Right lung (tissue), 5 donors: ENCODE results near the gene CDH7. TPM values are rescaled to one million over a fixed set of nuclear protein-coding genes. Genes with fewer than 3 reads are reported as not detected.

Experiments used
- DNase-seq, 2 donors: peaks; one replicate each; pipeline ENCODE4 v3.0.0-alpha.2; 2013
- polyA plus RNA-seq, 5 donors: library from polyadenylated mRNA; unstranded; fragments of 120-200 nt; gene quantifications; one replicate each; pipeline versions ENCODE4 v1.2.1 to v1.2.3, GENCODE V29; 2013; ENCODE audit warnings: inconsistent platforms in 1 of 5, low replicate concordance in 1 of 5; ENCODE audit not compliant: insufficient read length in 5 of 5, insufficient read depth in 1 of 5

CDH7 gene
- polyA plus RNA-seq, 5 donors = 0.97 to 1.8 (median 1.8) TPM

DNA sequence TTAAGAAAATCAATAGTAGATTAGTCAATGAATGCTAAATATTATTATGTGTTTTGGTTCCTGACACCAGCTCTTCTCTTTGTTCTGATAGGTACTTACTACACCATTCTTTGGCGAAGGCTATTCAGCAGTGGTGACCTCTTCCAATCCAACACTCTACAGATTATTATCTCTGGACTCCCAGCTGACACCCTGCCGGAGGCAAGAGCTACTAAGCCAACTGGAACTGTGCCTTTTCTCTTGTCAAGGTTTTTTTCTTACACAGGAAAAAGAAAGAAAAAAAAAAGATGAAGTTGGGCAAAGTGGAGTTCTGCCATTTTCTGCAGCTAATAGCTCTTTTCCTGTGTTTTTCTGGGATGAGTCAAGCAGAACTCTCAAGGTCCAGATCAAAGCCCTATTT lies 11.7 kb downstream of the CDH7 start:
- no peak for DNase-seq

DNA sequence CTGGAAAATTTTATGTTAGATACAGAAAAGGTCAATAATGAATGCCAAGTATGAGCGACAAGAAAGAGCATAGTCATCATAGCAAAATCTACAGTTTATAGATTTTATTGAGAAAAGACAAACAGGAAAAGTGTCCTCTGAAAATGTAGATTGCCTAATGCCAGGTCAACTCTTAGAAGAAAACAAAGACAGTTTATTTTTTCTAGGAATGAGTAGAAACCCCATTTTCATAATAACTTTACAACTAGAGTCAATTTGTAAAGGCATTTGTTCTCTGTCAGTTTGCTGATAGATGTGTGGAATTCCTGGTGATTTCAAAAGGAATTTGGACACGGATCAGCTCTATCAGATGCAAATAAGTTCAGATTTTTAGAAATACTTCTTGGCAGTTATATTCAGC lies 16.6 kb downstream of the CDH7 start:
- DNase-seq = no peak

DNA sequence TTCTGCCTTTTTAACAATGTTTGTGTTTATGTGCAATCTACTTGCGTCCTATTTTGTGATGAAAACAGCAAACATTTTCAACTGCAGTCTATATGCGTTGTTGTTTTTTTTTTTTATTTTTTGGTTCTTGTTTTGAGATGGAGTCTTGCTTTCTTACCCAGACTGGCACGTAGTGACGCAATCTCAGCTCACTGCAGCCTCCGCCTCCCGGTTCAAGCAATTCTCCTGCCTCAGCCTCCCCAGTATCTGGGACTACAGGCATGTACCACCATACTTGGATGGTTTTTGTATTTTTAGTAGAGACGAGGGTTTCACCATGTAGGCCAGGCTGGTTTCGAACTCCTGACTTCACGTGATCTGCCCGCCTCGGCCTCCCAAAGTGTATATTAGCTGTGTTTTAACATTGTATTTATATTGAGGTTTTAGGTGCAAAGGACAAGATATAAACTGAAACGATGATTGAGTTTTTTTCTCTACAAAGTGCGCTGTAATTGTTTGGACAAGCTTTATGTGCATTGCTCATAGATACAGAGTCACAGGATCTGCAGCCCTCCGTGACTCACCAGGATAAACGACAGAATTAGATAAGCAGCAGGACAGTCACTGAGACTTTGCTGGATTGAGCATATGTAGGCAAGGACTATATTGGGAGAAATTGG lies 17.4 kb downstream of the CDH7 start:
- DNase-seq = no peak

DNA sequence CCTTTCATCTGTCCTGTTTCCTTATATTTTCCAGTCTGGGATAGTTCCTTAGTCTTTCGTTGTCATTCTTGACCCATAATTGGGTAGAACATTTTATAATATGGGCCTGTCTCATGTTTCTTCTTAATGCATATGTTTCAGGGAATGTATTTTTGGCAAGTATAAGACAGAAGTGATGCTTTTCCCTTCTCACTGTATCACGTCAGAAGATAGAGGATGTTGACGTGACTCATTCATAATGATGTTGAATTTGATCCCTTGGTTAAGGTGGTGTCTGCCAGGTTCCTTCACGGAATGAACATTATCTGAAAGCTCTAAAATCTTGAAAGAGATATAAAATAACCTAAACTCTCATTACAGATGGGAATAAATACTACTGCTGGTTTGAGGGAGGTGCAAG lies 18.8 kb downstream of the CDH7 start:
- DNase-seq = no peak

DNA sequence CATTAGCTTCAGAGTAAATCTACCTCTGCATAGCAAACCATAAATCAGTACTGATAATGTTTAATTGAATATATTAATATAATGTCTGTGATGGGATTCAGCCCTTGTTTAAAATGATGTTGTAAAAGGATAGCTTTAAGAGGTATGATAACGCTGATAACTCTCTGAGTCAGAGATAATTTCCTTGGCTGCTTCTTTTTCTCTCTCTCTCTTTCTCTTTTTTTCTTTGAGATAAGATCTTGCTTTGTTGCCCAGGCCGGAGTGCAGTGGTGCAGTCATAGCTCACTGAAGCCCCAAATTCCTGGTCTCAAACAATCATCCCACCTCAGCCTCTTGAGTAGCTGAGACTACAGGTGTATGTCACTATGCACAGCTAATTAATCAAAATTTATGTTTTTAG lies 35.7 kb downstream of the CDH7 start:
- no peak for DNase-seq

DNA sequence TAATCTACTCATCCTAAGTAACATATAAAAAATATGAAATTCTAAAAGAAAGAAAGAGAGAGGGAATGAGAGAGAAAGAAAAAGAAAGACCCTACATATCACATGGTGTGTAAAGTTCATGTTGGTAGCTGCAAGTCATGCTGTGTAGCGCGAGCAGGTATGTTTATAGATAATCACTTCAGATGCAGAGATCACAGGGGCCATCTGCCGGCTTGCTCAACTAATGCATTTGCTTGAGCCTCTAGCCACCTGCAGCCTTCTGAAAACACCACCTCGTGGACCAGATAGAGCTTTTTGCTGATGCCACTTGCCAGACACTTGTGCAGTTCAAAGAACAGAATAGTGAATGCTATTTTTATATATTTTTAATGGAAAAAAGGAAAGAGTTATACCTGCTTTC lies 37.6 kb downstream of the CDH7 start:
- no peak for DNase-seq

DNA sequence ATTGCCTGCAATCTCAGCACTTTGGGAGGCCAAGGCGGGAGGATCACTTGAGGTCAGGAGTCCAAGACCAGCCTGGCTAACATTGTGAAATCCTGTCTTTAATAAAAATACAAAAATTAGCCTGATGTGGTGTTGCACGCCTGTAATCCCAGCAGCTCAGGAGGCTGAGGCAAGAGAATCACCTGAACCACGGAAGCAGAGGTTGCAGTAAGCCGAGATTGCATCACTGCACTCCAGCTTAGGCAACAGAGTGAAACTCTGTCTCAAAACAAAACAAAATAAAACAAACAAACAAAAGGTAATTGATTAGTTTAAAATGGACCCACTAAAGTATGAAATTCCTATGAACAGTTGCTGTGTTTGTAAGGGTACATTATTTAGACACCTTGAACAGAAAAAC lies 39.8 kb downstream of the CDH7 start:
- no peak for DNase-seq

DNA sequence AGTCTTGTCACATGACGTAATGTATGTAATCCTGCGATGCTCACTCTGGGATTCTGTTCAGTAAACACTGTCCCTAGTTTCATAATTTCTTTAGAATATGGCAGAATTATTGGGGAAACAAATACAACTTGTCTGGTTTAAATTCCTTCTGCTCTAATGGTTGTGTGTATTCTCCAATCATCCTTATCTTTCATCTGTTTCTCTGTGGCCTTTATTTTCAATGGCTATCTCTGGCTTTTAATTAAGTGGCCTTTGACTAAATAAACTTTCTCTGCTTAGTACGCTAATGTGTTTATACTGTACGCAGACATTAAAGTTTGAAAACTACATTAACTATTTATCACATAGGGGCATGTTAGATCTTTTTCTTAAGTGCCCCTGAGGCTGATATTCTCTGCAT lies 40.9 kb downstream of the CDH7 start:
- no peak for DNase-seq

DNA sequence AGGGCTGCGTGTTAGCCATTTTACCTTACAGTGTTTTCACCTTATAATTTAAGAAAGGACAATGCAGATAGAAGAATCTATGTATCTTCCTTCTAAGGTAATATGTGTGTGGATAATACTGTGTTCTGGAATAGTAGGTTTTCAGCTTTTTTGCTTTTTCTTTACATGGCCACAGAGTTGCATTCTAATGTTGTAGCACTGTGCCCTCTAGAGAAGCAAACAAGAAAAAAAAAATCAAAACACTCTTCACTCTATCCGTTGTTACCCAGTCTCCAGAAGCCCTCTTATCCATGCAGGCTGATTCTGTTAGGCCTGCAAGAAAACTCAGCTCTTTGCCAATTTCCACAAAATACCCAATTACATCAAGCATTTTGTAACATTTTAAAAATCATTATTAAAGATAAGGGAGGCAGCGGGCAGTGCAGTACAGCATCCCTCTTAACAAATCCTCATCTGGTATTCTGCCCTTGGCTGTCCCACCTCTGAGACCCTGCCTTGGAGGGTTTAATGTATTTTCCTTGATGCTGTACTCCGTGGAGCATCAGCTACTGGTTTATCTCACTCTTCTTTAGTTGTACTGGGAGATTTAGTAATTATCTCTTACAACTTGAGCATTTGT lies 41.8 kb downstream of the CDH7 start:
- no peak for DNase-seq

DNA sequence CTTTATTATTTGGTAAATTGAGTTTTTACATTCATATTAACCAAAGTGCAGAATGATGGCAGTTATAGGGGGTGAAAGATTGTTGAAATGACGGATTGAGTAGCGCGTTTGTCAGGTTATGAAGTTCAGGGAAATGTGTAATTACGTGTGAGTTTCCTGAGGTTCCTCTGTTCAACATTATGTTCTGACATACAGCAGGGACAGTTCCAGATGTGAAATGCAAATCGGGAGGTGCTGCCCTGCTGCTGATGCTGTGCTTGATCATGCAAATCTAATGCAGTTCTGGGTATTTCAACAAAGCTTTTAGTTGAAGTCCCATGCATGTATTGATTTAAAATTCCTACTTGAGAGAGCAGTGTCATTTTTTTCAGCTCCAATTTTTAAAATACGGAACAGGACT lies 57.9 kb downstream of the CDH7 start:
- no peak for DNase-seq

DNA sequence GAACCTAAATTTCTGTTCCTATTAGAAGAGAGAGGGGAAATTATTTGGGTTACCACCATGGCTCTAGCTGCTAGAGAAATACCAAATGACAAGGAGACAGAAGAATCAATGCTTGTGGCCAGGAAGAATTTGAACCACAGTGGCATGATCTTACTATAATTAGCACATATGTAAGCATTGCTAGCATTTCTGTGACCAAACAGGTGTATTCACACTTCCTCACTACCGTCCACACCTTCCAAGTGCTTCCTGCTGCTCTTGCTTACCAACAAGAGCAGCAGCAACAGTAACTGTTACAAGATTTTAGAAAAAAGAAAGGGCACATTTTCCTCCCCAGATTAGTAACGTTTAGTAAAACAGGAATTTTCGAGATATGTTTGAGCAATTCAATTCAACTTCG lies 60.5 kb downstream of the CDH7 start:
- DNase-seq = no peak

DNA sequence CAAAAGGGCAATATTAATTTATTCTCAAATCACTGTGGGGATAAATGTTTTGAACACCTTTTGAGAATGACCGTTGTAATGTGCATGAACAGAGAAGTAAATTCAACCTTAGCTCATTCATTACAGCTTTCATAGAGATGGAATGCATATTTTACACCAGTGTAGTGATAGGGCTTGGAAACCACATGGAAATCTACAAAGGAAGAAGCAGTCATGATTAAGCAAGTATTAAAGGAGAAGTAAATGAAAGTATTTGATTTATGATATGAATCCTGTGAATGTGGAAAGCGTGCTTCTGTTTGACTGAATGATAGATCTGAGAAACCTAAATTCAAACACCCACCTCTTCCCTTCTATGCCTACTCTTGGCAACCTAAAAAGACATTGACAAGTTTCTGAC lies 64.7 kb downstream of the CDH7 start:
- DNase-seq = no peak

DNA sequence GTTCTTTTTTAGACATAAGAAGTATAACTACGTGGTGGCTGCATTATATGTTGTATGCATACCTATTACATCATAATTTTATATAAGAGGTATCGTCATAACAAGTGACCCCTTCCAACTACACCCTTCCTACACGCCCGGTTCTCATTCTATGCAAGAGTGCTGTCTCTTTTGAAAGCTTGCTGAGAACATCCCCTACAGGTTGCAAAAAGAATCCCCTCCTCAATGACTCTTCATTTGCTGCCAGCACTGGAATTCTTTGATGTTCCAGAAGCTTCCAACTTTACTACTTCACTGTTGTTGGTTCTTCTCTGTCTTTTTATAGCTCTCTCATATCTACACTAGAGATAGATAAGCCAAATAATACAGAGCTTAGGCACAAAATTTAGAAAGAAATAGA lies 66.4 kb downstream of the CDH7 start:
- DNase-seq = no peak

DNA sequence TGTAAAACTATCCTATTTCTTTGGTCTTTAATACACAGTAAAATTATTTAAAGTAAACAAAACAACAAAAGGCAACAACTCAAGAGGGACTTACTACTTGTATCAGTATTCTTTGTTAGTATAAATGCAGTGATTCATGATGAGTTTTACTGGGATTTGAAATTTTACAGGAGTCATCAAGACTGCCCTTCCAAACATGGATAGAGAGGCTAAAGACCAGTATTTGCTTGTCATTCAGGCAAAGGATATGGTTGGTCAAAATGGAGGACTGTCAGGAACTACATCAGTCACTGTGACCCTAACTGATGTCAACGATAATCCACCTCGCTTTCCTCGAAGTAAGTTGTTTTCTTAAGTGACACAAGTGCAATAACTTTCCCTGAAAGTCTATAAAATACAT lies 71.1 kb downstream of the CDH7 start:
- DNase-seq = no peak

DNA sequence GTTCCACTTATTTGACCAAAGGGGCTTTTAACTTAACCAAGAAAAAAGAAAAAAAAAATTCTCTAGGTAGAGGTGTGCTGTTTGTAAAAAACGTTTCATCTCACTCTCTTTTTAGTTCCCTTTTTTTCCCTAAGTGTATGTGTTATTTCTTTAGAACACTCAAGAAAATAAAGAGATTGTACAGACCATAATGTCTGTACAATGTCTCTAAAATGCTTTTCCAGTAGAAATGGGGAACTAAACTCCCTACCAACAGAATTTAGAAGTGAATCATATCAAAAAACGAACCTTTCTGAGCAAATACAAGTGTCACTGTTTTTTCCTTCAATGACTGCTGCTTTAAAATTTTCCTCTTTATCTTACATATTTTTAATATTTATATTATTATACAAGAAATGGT lies 72.0 kb downstream of the CDH7 start:
- DNase-seq = no peak

DNA sequence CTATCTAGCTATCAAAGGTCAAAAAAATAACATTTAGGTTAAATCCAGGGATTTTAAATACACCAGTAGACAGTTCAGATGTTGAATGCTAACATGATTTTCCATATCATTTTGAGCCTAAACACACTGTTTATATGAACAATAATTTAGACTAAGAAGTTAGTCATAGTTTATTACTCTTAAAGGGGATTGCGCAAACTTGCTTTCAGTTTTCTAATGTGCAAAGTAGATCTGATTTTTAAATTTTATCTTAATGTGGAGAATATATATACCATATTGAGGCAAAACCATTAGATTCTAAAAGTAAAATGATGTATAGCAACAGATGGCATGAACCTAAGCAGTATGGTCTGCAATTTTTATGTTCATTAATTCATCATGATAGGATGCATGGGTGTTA lies 76.6 kb downstream of the CDH7 start:
- no peak for DNase-seq

DNA sequence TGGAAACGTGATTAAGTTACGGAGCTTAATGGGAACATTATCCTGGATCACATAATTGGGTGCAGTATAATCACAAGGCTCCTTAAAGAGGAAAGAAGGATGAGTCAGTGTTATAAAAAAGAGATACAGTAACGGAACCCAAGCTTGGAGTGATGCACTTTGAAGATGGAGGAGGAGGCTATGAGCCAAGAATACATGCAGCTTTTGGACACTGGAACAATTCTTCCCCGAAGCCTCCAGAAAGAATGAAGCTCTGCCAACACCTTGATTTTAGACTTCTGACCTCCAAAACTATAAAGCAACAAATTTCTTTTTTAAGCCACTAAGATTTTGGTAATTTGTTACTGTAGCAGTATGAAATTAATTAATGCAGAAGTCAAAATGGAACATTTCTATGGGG lies 85.1 kb downstream of the CDH7 start:
- DNase-seq = no peak

DNA sequence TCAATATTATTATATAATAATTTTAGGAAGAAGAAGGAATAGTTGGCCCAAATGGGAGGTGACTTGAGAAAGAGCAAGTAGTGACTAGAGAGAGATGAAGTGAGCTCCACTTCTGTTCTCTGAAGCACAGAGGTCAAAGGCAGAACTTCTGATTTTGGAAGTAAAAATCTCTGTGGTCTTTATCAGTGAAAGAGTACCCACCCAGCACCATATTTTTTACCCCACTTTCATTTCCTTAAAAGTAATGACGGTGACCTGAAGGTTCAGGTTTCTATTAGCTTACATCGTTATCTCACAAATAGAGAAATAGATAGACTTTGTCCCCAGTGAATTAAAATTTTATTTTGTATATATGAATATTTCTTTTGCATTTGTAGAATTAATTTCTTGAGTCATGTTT lies 95.3 kb downstream of the CDH7 start:
- no peak for DNase-seq

DNA sequence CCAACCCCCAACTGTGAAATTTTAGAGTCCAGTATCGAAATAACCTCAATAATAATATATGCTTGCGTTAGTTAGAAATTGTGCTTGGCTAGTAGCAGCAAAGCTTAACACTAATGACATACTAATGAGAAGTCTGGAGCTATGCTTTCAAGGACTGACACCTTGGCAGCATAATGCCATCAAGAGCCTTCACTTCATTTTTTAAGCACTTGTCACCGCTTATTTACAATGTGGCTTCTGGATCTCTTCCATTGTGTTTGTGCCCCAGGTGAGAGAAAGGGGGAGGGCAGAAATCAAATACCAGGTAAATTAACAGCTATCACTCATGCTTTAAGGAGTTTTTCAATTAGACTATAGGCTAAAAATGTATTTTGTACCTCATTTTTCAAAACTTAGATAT lies 101.5 kb downstream of the CDH7 start:
- no peak for DNase-seq

DNA sequence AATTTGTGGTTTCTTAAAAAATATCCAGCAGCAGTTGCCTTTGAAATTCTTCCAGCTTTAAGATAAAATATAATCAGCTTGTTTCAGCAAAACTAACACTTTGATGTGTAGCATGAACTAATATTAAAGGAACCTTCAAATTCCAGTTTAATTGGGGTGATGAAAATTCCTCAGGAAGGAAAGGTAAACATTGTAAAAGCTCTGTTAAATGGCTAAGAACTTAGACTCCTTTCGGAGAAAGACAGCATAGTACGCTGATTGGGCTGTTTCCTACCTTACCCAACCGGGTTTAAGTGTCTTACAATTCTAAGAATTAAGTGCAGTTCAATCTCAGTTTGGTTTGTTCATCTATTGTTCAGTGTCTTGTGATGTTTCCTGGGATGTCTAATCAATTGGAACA lies 108.3 kb downstream of the CDH7 start:
- DNase-seq = no peak

DNA sequence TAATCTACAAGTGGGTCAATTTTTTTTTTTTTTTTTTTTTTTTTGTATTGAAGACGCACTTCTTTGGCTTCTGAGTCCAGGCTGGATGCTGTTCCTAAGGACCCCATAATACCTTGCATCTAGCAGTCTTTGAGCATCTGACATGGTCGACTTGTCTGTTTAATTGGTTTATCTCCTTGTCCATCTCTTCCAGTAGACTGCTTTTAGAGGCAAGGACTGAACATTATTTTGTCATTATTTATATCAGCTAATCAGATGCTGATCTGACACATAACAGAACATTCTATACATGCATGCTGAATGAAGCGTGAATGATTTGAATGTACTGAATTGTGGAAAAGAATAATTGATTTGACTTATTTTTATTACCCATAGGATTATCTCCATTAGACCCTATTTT lies 118.7 kb downstream of the CDH7 start:
- DNase-seq = no peak

DNA sequence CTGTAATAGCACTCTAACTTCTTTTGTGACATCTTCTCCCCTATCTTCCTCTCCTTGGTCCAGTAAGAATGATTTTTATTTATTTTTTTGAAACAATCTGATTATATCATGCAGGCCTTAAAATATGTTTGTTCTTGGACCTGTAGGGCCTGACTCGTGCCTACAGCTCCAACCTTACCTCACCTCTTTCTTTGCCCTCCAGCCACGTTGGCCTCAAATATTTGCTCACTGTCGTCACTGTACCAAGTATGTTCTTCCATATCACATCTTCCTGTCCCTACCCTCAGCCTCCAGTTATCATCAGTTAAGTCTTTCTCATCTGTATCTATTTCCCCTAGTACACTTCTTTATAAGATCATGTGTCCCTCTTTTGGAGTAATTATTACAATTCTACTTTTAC lies 125.5 kb downstream of the CDH7 start:
- no peak for DNase-seq

DNA sequence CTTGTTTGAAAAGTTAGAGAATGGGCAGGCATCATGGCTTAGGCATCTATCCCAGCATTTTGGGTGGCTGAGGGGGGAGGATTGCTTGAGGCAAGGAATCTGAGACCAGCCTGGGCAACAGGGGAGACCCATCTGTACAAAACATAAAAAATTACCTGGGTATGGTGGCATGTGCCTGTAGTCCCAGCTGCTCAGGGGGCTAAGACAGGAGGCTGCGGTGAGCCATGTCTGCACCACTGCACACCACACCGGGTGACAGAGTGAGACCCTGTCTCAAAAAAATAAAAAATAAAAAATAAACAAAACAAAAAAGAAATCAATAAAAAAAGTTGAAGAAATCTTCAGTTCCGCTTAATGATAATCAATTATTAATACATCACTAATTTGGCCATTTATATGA lies 146.5 kb downstream of the CDH7 start:
- no peak for DNase-seq

DNA sequence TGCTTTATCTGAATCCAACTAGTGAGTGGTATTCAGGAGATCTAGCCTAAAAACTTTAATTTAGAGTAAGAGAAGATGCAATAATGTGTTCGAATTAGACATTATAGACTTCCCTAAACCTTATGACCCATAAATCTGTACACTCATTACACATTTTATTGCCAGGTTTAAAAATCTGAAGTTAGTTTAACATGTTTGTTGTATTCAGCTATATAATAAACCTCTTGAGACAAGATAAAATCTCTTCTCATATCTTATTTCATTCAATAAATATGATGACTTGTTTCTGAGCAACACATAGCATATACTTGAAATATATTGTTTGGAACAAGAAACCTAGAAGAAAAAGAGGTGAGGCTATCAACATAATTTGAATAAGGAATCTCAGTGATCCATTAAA lies 150.7 kb downstream of the CDH7 start:
- DNase-seq = no peak
